ENCODE measurements around the gene FBXO33. TPM values are rescaled to one million over a fixed set of nuclear protein-coding genes. Genes with fewer than 3 reads are reported as not detected.

Gene FBXO33
- total RNA-seq, 4 donors from 2014 or later = 12.1 to 27.2 (median 20.8) TPM

GRCh38 chr14:39423793-39424192 is 8.4 kb downstream of the FBXO33 start:
- no peaks in the 10 kb centered on the region for H3K27me3 ChIP-seq
- no peaks in the 10 kb centered on the region for H3K36me3 ChIP-seq
- no peaks in the 10 kb centered on the region for H3K9me3 ChIP-seq
- DNase-seq = no peak
- H3K27ac ChIP-seq = no peak overlapping the region
- H3K4me1 ChIP-seq = no peaks in the 10 kb centered on the region
- TF ChIP-seq POLR2A (IDR thresholded peaks at IDR 0.05) (no peak), CTCF (IDR thresholded peaks at IDR 0.05) (no peak)
- no peak overlapping the region for H3K4me3 ChIP-seq
- intact Hi-C loops (cut with DNase I; ENCODE audit: low total_unique reads) = no loop called here

- TF ChIP-seq CTCF (IDR thresholded peaks at IDR 0.05) (no peak), POLR2A (IDR thresholded peaks at IDR 0.05) (no peak)
- Histone ChIP-seq H3K9me3 (no peaks in the 10 kb centered on the region), H3K27ac (no peak overlapping the region), H3K27me3 (no peaks in the 10 kb centered on the region), H3K4me1 (no peaks in the 10 kb centered on the region), H3K4me3 (no peak overlapping the region), H3K36me3 (no peaks in the 10 kb centered on the region)
- intact Hi-C loops (cut with DNase I; ENCODE audit: low total_unique reads) = no loop called here
- no peak for DNase-seq
Measured at GRCh38 chr14:39422243-39422642, 10.0 kb downstream of the FBXO33 start.

GRCh38 chr14:39419272-39419671 is 13.0 kb downstream of the FBXO33 start:
- Histone ChIP-seq H3K4me3 (no peak overlapping the region), H3K36me3 (no peaks in the 10 kb centered on the region), H3K4me1 (no peaks in the 10 kb centered on the region), H3K27me3 (no peaks in the 10 kb centered on the region), H3K27ac (no peak overlapping the region), H3K9me3 (no peaks in the 10 kb centered on the region)
- DNase-seq = no peak
- no peak for TF ChIP-seq CTCF (IDR thresholded peaks at IDR 0.05)
- no peak for TF ChIP-seq POLR2A (IDR thresholded peaks at IDR 0.05)
- intact Hi-C loops (cut with DNase I; ENCODE audit: low total_unique reads) = no loop called here

GRCh38 chr14:39417014-39417413 is 15.2 kb downstream of the FBXO33 start:
- Histone ChIP-seq H3K4me1 (no peaks in the 10 kb centered on the region), H3K27ac (no peak overlapping the region), H3K36me3 (no peaks in the 10 kb centered on the region), H3K4me3 (no peak overlapping the region), H3K27me3 (no peaks in the 10 kb centered on the region), H3K9me3 (no peaks in the 10 kb centered on the region)
- no peak for TF ChIP-seq POLR2A (IDR thresholded peaks at IDR 0.05)
- no peak for TF ChIP-seq CTCF (IDR thresholded peaks at IDR 0.05)
- DNase-seq = no peak
- intact Hi-C loops (cut with DNase I; ENCODE audit: low total_unique reads) = no loop called here

GRCh38 chr14:39416072-39416471 is 16.2 kb downstream of the FBXO33 start:
- no peaks in the 10 kb centered on the region for H3K4me1 ChIP-seq
- no peaks in the 10 kb centered on the region for H3K36me3 ChIP-seq
- no peak overlapping the region for H3K4me3 ChIP-seq
- intact Hi-C loops (cut with DNase I; ENCODE audit: low total_unique reads) = no loop called here
- no peak for TF ChIP-seq CTCF (IDR thresholded peaks at IDR 0.05)
- TF ChIP-seq POLR2A (IDR thresholded peaks at IDR 0.05) = no peak
- H3K27me3 ChIP-seq = no peaks in the 10 kb centered on the region
- no peaks in the 10 kb centered on the region for H3K9me3 ChIP-seq
- no peak for DNase-seq
- no peak overlapping the region for H3K27ac ChIP-seq
